Measurements from ENCODE around the gene DDB1. TPM values are rescaled to one million over a fixed set of nuclear protein-coding genes. Genes with fewer than 3 reads are reported as not detected.

Gene DDB1
- total and polyA plus RNA-seq, 9 of the 15 experiments (the other 6 are each of a cell fraction or from before 2014, with no cell fraction given): 172 to 361 (median 266) TPM

- TF ChIP-seq RNF219 (CRISPR knock-in tag; IDR thresholded peaks at IDR 0.05) (no peak), KLF16 (IDR thresholded peaks at IDR 0.05) (peak; percentile 92), PCBP1 (IDR thresholded peaks at IDR 0.05; ENCODE audit: low read depth, low read length, poor library complexity, severe bottlenecking) (no peak), KAT2B (IDR thresholded peaks at IDR 0.05; ENCODE audit: low read depth, low read length) (no peak), ZNF586 (CRISPR knock-in tag; conservative IDR thresholded peaks at IDR 0.05) (no peak), JUNB (CRISPR knock-in tag; conservative IDR thresholded peaks at IDR 0.05) (no peak), L3MBTL2 (IDR thresholded peaks at IDR 0.05) (peak; percentile 64; the same call in 1 of the 2 replicates), XRCC3 (IDR thresholded peaks at IDR 0.05) (no peak), ZNF224 (CRISPR knock-in tag; IDR thresholded peaks at IDR 0.05) (no peak), AFF4 (CRISPR knock-in tag; IDR thresholded peaks at IDR 0.05) (no peak), PBX2 (CRISPR knock-in tag; IDR thresholded peaks at IDR 0.05; ENCODE audit: low read depth) (no peak), PBX2 (tag; conservative IDR thresholded peaks at IDR 0.05; ENCODE audit: low read depth) (no peak), ELF4 (CRISPR knock-in tag; IDR thresholded peaks at IDR 0.05) (no peak), ZNF354B (CRISPR knock-in tag; IDR thresholded peaks at IDR 0.05) (no peak), NKRF (IDR thresholded peaks at IDR 0.05; ENCODE audit: borderline replicate concordance) (0 out of 2 replicates have a peak, but pooled peaks have one; percentile 7), RBM25 (IDR thresholded peaks at IDR 0.05; ENCODE audit: low read depth, low read length, severe bottlenecking) (no peak), ZBTB17 (CRISPR knock-in tag; IDR thresholded peaks at IDR 0.05) (peak; percentile 41; the same call in 1 of the 2 replicates), SMC3 (conservative IDR thresholded peaks at IDR 0.05; ENCODE audit: insufficient read depth, low read depth, low read length) (no peak), PHB (CRISPR knock-in tag; IDR thresholded peaks at IDR 0.05) (no peak)
These were observed 9.4 kb upstream of the DDB1 start (continued) for GRCh38 chr11:61342207-61342803.
